ENCODE results near the gene RBPJL.

The RBPJL gene

DNA sequence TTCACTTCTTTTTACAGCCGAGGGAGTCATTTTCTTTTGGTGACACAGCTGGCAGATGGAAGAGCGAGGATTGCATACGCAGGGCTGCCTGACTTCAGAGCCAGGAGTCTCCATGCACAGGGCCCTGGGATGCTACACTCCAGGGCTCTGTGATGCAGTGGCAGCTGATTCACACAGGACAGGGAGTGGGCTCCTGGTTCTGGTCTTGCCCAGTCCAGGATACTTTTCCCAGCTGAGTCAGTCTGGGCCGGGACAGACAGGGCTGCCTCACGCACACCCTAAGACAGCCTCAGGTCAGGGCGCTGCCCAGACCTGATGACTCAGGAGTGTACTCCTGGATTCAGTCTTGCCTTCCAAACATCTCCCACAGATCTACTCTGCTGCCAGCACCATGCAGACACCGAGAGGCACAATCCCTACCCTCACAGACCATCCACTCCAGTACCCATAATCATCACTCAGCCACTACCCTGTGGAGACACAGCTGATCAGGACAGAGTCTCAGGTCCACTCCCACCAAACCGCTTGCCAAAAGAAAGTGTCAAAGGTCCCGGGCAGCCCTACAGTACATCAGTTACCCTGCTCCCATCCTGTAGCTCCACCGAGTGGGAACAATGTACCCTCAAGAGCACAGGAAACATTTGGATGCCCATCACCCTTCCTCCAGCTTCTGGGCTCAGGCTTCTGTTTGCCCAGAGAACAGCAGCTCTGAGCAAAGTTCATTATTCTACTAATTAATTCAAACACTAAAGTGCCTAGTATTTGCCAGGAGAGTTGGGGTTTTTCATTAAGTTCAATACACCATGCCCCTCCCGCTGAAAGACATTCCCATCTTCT lies 30.1 kb downstream of the RBPJL start:
- no peak for DNase-seq
- H3K4me1 Mint-ChIP-seq = peaks cover 64% of the 10 kb centered on the region
- peaks cover 3% of the 10 kb centered on the region for H3K27me3 Mint-ChIP-seq (ENCODE audit: low read depth, poor library complexity)
- peaks cover 8% of the 10 kb centered on the region for H3K36me3 Mint-ChIP-seq (ENCODE audit: low read depth)
- peak overlapping the region; percentile 12 for H3K4me3 Mint-ChIP-seq
- TF ChIP-seq, protein P1, sequence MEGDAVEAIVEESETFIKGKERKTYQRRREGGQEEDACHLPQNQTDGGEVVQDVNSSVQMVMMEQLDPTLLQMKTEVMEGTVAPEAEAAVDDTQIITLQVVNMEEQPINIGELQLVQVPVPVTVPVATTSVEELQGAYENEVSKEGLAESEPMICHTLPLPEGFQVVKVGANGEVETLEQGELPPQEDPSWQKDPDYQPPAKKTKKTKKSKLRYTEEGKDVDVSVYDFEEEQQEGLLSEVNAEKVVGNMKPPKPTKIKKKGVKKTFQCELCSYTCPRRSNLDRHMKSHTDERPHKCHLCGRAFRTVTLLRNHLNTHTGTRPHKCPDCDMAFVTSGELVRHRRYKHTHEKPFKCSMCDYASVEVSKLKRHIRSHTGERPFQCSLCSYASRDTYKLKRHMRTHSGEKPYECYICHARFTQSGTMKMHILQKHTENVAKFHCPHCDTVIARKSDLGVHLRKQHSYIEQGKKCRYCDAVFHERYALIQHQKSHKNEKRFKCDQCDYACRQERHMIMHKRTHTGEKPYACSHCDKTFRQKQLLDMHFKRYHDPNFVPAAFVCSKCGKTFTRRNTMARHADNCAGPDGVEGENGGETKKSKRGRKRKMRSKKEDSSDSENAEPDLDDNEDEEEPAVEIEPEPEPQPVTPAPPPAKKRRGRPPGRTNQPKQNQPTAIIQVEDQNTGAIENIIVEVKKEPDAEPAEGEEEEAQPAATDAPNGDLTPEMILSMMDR (IDR thresholded peaks at IDR 0.05) = no peak
- H3K27ac Mint-ChIP-seq = peak overlapping the region; percentile 74
- H3K9me3 Mint-ChIP-seq = no peaks in the 10 kb centered on the region

DNA sequence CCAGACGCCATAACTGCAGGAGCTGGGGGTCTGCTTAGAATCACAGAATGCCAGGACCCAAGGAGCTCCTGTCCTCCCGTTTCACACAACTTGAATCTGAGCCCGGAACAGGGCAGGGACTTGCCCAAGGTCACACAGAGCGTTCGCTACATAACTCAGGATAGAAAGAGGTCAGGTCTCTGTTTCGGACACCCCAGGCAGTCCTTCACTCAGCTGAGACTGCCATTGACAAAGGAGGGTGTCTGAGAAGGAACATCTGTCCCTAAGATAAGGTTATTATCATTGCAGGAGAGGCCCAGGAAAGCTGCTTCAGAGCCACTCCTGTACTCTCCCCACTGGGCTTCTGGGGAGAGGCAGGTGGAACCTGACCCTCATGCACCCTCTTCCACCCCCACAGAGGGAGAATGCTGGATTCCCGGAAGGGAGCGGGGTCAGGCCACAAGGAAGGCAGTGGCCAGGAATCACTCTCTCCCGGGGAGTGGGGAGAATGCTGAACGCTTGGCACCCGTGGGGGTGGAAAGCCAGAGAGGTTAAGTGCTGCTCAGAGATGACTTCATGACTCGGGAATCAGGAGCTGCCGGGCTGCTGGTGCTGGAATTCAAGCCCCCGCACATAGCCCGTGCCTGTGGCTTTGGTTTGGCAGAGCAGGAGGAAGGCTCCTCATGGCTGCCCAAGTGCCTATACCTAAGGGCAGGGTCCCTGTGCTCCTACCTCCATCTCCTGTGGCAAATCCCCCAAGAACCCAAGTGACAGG lies 30.9 kb downstream of the RBPJL start:
- no peak for DNase-seq
- TF ChIP-seq, protein P1 (IDR thresholded peaks at IDR 0.05) = no peak
- Mint-ChIP-seq H3K4me1 (peaks cover 72% of the 10 kb centered on the region), H3K27me3 (ENCODE audit: low read depth, poor library complexity) (peaks cover 3% of the 10 kb centered on the region), H3K4me3 (no peak overlapping the region), H3K27ac (peak overlapping the region; percentile 30), H3K36me3 (ENCODE audit: low read depth) (peaks cover 8% of the 10 kb centered on the region), H3K9me3 (no peaks in the 10 kb centered on the region)

DNA sequence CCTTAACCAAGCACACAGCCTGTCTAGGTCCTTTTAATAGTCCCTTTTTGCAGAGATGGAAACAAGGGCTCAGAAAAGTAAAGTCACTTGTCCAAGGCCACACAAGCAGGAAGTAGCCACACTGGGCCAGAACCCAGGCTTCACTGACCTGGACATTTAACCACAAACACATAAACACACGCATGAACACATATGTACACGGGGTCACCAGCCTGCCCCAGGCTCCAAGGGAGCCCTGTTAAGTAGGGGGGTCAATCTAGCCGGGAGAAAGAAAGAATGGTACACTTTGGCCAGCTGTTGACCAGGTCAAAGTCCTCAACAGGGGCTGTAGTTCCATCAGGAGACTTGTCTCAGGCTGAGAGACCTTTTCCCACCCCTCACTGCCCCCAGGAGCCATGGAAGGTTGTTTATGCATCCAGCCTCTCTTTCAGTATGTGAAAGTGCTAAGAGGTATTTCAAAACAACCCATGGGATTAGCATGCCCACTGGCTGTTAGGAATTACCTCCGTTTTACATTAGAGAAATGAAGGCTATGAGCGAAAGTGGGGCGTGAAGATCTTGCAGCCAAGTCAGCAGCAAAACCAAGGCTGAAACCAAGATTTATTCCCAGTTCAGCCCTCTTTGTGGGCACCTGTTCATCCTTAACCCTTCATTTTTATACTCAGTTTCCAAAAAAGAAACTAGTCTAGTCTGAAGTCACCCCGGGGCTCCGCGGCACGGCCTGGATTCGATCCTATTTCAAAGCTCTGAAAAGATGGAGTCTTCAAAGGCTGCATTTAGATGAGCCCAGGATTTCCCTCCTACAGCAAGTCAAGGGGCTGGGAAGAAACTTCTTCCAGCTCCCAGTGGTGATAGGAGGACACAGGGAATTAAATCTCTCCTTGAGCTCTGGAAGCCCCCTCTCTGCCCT lies 31.7 kb downstream of the RBPJL start:
- peaks cover 3% of the 10 kb centered on the region for H3K27me3 Mint-ChIP-seq (ENCODE audit: low read depth, poor library complexity)

DNA sequence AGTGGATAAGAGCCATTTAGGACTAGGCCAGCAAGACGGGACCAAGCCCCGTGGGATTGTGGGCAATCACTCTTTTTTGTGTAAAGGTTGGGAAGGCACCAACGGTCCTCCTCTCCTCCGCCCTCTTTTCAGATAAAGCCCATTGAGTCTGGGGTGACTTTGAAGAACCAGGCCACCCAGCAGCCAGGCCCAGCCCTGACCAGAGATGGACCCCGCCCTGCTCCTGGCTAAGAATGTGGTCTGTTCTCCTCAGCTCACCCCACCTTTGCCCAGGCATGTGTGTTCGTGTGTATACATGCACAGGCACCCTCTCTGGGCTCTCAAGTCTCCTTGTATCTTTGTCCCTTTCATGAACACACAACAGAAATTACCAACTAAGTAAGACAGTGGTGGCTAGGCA lies 32.4 kb downstream of the RBPJL start:
- H3K9me3 Mint-ChIP-seq = no peaks in the 10 kb centered on the region
- peaks cover 3% of the 10 kb centered on the region for H3K27me3 Mint-ChIP-seq (ENCODE audit: low read depth, poor library complexity)
- H3K4me3 Mint-ChIP-seq = no peak overlapping the region
- no peak for DNase-seq
- peak overlapping the region; percentile 24 for H3K27ac Mint-ChIP-seq
- H3K4me1 Mint-ChIP-seq = peaks cover 88% of the 10 kb centered on the region
- TF ChIP-seq, protein P1 (IDR thresholded peaks at IDR 0.05) = no peak
- H3K36me3 Mint-ChIP-seq (ENCODE audit: low read depth) = peaks cover 8% of the 10 kb centered on the region

More for the DNA sequence above, 31.7 kb downstream of the RBPJL start:
- no peak overlapping the region for H3K4me3 Mint-ChIP-seq
- no peaks in the 10 kb centered on the region for H3K9me3 Mint-ChIP-seq
- peak overlapping the region; percentile 30 for H3K27ac Mint-ChIP-seq
- H3K36me3 Mint-ChIP-seq (ENCODE audit: low read depth) = peaks cover 8% of the 10 kb centered on the region
- TF ChIP-seq, protein P1 (IDR thresholded peaks at IDR 0.05) = no peak
- H3K4me1 Mint-ChIP-seq = peaks cover 80% of the 10 kb centered on the region
- no peak for DNase-seq

DNA sequence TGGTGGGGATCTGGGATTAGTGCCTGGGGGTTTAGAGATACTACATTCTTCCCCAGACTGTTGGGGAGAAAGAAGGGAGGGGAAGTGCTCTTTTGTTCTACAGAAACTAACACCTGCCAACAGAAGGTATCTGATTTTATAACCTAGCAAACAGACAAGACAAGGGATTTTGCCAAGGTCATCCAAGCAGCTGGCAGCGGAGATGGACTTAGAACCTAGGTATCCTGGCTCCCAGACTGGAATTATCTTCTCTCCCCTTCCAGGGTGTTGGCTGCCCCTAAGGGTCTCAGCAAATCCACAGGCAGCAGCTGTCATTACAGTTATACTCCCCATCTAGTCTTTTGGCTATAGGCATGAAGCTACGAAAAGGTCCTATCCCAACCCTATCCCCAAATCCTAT lies 33.2 kb downstream of the RBPJL start:
- H3K27me3 Mint-ChIP-seq (ENCODE audit: low read depth, poor library complexity) = peaks cover 3% of the 10 kb centered on the region
- peaks cover 95% of the 10 kb centered on the region for H3K4me1 Mint-ChIP-seq
- peaks cover 8% of the 10 kb centered on the region for H3K36me3 Mint-ChIP-seq (ENCODE audit: low read depth)
- TF ChIP-seq, protein P1 (IDR thresholded peaks at IDR 0.05) = no peak
- no peaks in the 10 kb centered on the region for H3K9me3 Mint-ChIP-seq
- no peak overlapping the region for H3K27ac Mint-ChIP-seq
- H3K4me3 Mint-ChIP-seq = no peak overlapping the region
- no peak for DNase-seq

All from nephron progenitor cell (in vitro differentiated cells).